Brain microvascular endothelial cell (primary cell): ENCODE data around the gene NGF.

Source experiments
- DNase-seq: peaks from one replicate; pipeline ENCODE4 v3.0.0-alpha.2; 2020
- H3K27ac ChIP-seq: fragments of 250-450 bp; sonication (Bioruptor Pico); 2 replicates; pipeline ENCODE4 v1.5.1; 2020; ENCODE audit warnings: mild to moderate bottlenecking, moderate library complexity
- H3K27me3 ChIP-seq: fragments of 250-450 bp; sonication (Bioruptor Pico); replicated peaks from 2 replicates; pipeline ENCODE4 v1.5.1; 2020; ENCODE audit warnings: mild to moderate bottlenecking
- H3K36me3 ChIP-seq: fragments of 250-450 bp; sonication (Bioruptor Pico); replicated peaks from 2 replicates; pipeline ENCODE4 v1.5.1; 2020; ENCODE audit warnings: mild to moderate bottlenecking
- H3K4me3 ChIP-seq: 2 replicates; pipeline ENCODE4 v1.5.1; 2011; ENCODE audit warnings: low read depth, mild to moderate bottlenecking, control low read depth, low read length, moderate library complexity
- CTCF ChIP-seq: IDR thresholded peaks from 2 replicates; pipeline ENCODE4 v1.5.1; 2011; ENCODE audit warnings: low read depth, mild to moderate bottlenecking, moderate library complexity, low read length, control low read depth, inconsistent platforms; ENCODE audit errors: missing control alignments
- in situ Hi-C: cut with HindIII; loops from 2 replicates; pipeline ENCODE4 v1.10.0; 2017; ENCODE audit warnings: low sequenced_read_pairs, low pct_ligation_motif_present

The NGF gene

GRCh38 chr1:115257591-115257990 lies 80.5 kb downstream of the NGF start:
- no peaks in the 10 kb centered on the region for H3K27me3 ChIP-seq
- no peak for TF ChIP-seq CTCF
- no peak overlapping the region for H3K4me3 ChIP-seq
- H3K36me3 ChIP-seq: no peaks in the 10 kb centered on the region
- H3K27ac ChIP-seq: peak overlapping the region; percentile 82
- in situ Hi-C loops: no loop called here
- no peak for DNase-seq

GRCh38 chr1:115255154-115255553 lies 82.9 kb downstream of the NGF start:
- no peaks in the 10 kb centered on the region for H3K36me3 ChIP-seq
- H3K4me3 ChIP-seq: no peak overlapping the region
- peak; percentile 47 for DNase-seq
- in situ Hi-C loops: no loop called here
- no peak for TF ChIP-seq CTCF
- no peaks in the 10 kb centered on the region for H3K27me3 ChIP-seq
- no peak overlapping the region for H3K27ac ChIP-seq

GRCh38 chr1:115252585-115252984 lies 85.5 kb downstream of the NGF start:
- Histone ChIP-seq H3K4me3 (no peak overlapping the region), H3K27me3 (no peaks in the 10 kb centered on the region), H3K36me3 (no peaks in the 10 kb centered on the region), H3K27ac (peak overlapping the region; percentile 71)
- DNase-seq: no peak
- in situ Hi-C loops: no loop called here
- no peak for TF ChIP-seq CTCF

GRCh38 chr1:115251856-115252255 lies 86.2 kb downstream of the NGF start:
- no peak for TF ChIP-seq CTCF
- peak overlapping the region; percentile 71 for H3K27ac ChIP-seq
- H3K27me3 ChIP-seq: no peaks in the 10 kb centered on the region
- no peak overlapping the region for H3K4me3 ChIP-seq
- no peaks in the 10 kb centered on the region for H3K36me3 ChIP-seq
- in situ Hi-C loops: no loop called here
- peak; percentile 85 for DNase-seq

GRCh38 chr1:115251340-115251748 lies 86.7 kb downstream of the NGF start:
- in situ Hi-C loops: no loop called here
- Histone ChIP-seq H3K36me3 (no peaks in the 10 kb centered on the region), H3K27ac (peak overlapping the region; percentile 61), H3K27me3 (no peaks in the 10 kb centered on the region), H3K4me3 (no peak overlapping the region)
- DNase-seq: no peak
- no peak for TF ChIP-seq CTCF

- in situ Hi-C loops: no loop called here
- Histone ChIP-seq H3K27me3 (no peaks in the 10 kb centered on the region), H3K36me3 (no peaks in the 10 kb centered on the region), H3K27ac (no peak overlapping the region), H3K4me3 (no peak overlapping the region)
- no peak for DNase-seq
- no peak for TF ChIP-seq CTCF
Observed at GRCh38 chr1:115246526-115246925, 91.5 kb downstream of the NGF start.
